Gastrocnemius medialis (tissue), 4 donors: Measurements from ENCODE around the gene ACSF2.

Experiments used
- POLR2A ChIP-seq, 2 donors: fragments of 450-650 bp; IDR thresholded peaks; one replicate each; pipeline ENCODE4 v1.6.1; 2017; ENCODE audit warnings: antibody characterized with exemption in 2 of 2, mild to moderate bottlenecking in 2 of 2, moderate library complexity in 2 of 2
- TF ChIP-seq, protein P1 (sequence below), 5 experiments: fragments of 450-650 bp in 3 of 5; fragments of 200-600 bp in 2 of 5; sonication (generic) in 2 of 5; IDR thresholded peaks in 4 of 5; conservative IDR thresholded peaks in 1 of 5; 1 replicate in 4 of 5; 2 replicates in 1 of 5; pipeline ENCODE4 v1.5.1; 2016 to 2019; ENCODE audit warnings: antibody characterized with exemption in 5 of 5, mild to moderate bottlenecking in 3 of 5, moderate library complexity in 3 of 5

- TF ChIP-seq POLR2A (IDR thresholded peaks at IDR 0.05) = no peak
- TF ChIP-seq, protein P1, sequence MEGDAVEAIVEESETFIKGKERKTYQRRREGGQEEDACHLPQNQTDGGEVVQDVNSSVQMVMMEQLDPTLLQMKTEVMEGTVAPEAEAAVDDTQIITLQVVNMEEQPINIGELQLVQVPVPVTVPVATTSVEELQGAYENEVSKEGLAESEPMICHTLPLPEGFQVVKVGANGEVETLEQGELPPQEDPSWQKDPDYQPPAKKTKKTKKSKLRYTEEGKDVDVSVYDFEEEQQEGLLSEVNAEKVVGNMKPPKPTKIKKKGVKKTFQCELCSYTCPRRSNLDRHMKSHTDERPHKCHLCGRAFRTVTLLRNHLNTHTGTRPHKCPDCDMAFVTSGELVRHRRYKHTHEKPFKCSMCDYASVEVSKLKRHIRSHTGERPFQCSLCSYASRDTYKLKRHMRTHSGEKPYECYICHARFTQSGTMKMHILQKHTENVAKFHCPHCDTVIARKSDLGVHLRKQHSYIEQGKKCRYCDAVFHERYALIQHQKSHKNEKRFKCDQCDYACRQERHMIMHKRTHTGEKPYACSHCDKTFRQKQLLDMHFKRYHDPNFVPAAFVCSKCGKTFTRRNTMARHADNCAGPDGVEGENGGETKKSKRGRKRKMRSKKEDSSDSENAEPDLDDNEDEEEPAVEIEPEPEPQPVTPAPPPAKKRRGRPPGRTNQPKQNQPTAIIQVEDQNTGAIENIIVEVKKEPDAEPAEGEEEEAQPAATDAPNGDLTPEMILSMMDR (IDR thresholded peaks at IDR 0.05 in 4 of 5, conservative IDR thresholded peaks at IDR 0.05 in 1 of 5) = no peak
Observed at GRCh38 chr17:50467855-50468303, 41.9 kb downstream of the ACSF2 start.
